Breast epithelium (tissue), 3 donors: ENCODE data around the gene PDE6H.

Source experiments
- POLR2A ChIP-seq: fragments of 450-650 bp; IDR thresholded peaks from one replicate; pipeline ENCODE4 v1.6.1; 2016; ENCODE audit warnings: antibody characterized with exemption, mild to moderate bottlenecking, moderate library complexity
- TF ChIP-seq, protein P1 (sequence below), 3 donors: fragments of 450-650 bp; IDR thresholded peaks; one replicate each; pipeline ENCODE4 v1.5.1; 2016 to 2017; ENCODE audit warnings: antibody characterized with exemption in 3 of 3, mild to moderate bottlenecking in 3 of 3, moderate library complexity in 3 of 3

DNA sequence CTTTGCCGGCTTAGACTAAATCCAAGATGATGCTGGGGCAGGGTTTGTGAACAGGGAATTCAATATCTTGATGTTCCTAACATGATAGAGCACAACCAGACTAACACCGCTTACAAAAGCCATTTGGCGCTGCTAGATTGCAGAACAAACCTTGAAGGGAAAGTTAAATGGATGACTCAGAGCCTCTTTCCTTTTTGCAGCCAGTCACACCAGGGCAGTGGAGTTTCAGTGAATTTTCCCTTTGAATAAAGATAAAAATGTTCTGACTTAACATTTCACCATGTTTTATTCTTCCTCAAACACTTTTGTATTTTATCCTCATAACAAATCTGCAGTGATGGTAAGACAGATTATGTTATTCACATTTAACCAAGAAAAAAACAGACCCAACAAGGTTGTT lies 47.3 kb downstream of the PDE6H start:
- TF ChIP-seq, protein P1, sequence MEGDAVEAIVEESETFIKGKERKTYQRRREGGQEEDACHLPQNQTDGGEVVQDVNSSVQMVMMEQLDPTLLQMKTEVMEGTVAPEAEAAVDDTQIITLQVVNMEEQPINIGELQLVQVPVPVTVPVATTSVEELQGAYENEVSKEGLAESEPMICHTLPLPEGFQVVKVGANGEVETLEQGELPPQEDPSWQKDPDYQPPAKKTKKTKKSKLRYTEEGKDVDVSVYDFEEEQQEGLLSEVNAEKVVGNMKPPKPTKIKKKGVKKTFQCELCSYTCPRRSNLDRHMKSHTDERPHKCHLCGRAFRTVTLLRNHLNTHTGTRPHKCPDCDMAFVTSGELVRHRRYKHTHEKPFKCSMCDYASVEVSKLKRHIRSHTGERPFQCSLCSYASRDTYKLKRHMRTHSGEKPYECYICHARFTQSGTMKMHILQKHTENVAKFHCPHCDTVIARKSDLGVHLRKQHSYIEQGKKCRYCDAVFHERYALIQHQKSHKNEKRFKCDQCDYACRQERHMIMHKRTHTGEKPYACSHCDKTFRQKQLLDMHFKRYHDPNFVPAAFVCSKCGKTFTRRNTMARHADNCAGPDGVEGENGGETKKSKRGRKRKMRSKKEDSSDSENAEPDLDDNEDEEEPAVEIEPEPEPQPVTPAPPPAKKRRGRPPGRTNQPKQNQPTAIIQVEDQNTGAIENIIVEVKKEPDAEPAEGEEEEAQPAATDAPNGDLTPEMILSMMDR (IDR thresholded peaks at IDR 0.05): no peak
- no peak for TF ChIP-seq POLR2A
